ENCODE measurements around the gene FAM9C. TPM values are rescaled to one million over a fixed set of nuclear protein-coding genes. Genes with fewer than 3 reads are reported as not detected.
A peak's percentile ranks its signal among the peaks of the same experiment; 100 is the strongest.

FAM9C gene
- total and polyA plus RNA-seq, 2 donors (not counting 1 experiment from before 2014, with no cell fraction given) = under 0.01 to 0.01 TPM

DNA sequence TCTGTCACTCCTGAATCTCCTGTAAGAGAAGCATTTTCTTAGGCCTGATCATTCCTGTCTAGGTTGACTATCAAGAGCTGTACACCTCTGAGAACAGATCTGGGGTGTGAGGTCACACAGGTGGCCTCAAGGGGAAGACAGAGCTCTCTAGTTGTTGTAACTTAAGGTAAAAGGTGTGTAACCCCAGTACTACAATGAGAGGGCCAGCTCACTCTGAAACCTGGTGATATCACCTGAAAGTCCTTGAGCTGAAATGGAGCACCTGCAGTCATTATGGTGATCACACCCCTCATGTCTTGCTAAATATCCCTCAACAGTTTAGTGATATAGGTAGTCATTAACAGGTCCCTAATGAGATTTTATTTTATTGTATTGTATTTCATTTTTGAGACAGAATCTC is 8.8 kb upstream of the FAM9C start:
- H3K27me3 ChIP-seq (ENCODE audit: control insufficient read depth, insufficient read depth, low read length) = no peaks in the 10 kb centered on the region
- TF ChIP-seq, protein P1, sequence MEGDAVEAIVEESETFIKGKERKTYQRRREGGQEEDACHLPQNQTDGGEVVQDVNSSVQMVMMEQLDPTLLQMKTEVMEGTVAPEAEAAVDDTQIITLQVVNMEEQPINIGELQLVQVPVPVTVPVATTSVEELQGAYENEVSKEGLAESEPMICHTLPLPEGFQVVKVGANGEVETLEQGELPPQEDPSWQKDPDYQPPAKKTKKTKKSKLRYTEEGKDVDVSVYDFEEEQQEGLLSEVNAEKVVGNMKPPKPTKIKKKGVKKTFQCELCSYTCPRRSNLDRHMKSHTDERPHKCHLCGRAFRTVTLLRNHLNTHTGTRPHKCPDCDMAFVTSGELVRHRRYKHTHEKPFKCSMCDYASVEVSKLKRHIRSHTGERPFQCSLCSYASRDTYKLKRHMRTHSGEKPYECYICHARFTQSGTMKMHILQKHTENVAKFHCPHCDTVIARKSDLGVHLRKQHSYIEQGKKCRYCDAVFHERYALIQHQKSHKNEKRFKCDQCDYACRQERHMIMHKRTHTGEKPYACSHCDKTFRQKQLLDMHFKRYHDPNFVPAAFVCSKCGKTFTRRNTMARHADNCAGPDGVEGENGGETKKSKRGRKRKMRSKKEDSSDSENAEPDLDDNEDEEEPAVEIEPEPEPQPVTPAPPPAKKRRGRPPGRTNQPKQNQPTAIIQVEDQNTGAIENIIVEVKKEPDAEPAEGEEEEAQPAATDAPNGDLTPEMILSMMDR (conservative IDR thresholded peaks at IDR 0.05 in 1 of 2, IDR thresholded peaks at IDR 0.05 in 1 of 2; ENCODE audit: low read depth in 1 of 2, low read length in 2 of 2) = no peak
- no peak for TF ChIP-seq EZH2 (IDR thresholded peaks at IDR 0.05; ENCODE audit: low read length, missing control alignments)
- no peaks in the 10 kb centered on the region for H3K79me2 ChIP-seq (ENCODE audit: control insufficient read depth, insufficient read depth, low read length)
- H2AFZ ChIP-seq (ENCODE audit: low read length) = no peak overlapping the region
- H3K4me3 ChIP-seq (replicated peaks in 1 of 4; ENCODE audit: control extremely low read depth in 1 of 4, insufficient read depth in 1 of 4, low read depth in 3 of 4, low read length in 4 of 4) = no peak overlapping the region
- H3K9me3 ChIP-seq (ENCODE audit: control insufficient read depth, insufficient read depth, low read depth, low read length) = no peaks in the 10 kb centered on the region
- no peak overlapping the region for H3K27ac ChIP-seq (ENCODE audit: insufficient read depth, low read length)
- H3K36me3 ChIP-seq (ENCODE audit: control insufficient read depth, insufficient read depth, low read length) = no peaks in the 10 kb centered on the region
- no peak overlapping the region for H3K4me2 ChIP-seq (ENCODE audit: extremely low read depth, insufficient read depth, low read length)
- no peaks in the 10 kb centered on the region for H4K20me1 ChIP-seq (ENCODE audit: control insufficient read depth, extremely low read depth, insufficient read depth, low read length)
- DNase-seq (ENCODE audit: low read depth in 2 of 2) = no peak
- H3K9ac ChIP-seq (ENCODE audit: insufficient read depth, low read length) = no peak overlapping the region
- peaks cover 1% of the 10 kb centered on the region for H3K4me1 ChIP-seq (ENCODE audit: control insufficient read depth, extremely low read depth, insufficient read depth, low read length)

DNA sequence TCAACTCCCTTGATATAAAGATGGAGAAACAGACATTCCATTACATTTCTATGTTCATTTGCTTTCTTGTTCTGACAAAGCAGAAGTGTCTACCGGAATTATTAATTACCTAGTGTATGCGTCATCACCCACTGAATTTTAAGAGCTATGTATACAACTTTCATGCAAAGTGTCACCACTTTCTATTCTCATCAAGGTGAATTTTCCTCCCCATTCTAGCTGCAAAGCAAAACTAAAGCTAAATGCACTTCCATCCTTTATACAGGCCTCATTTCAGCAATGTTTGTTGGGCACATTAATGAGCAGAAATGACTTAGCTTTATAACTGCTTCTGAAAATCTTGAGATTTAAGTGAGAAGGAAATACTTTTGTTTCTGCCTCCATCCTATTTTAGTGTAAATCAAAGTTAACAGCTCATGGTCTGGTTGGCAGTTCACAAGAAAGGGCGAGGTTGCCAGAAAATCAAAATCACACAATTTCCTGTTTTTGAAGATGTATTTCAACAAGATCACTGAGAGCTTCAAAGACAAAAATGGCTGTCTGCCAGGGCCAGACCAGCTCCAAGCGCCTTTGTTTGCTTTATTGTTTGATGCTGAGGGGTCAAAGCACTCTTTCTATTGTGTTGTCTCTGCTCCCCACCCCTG is 7.2 kb upstream of the FAM9C start:
- Histone ChIP-seq H3K27ac (ENCODE audit: insufficient read depth, low read length) (no peak overlapping the region), H3K9ac (ENCODE audit: insufficient read depth, low read length) (no peak overlapping the region), H2AFZ (ENCODE audit: low read length) (no peak overlapping the region), H3K4me2 (ENCODE audit: extremely low read depth, insufficient read depth, low read length) (no peak overlapping the region), H3K27me3 (ENCODE audit: control insufficient read depth, insufficient read depth, low read length) (no peaks in the 10 kb centered on the region), H4K20me1 (ENCODE audit: control insufficient read depth, extremely low read depth, insufficient read depth, low read length) (no peaks in the 10 kb centered on the region), H3K4me1 (ENCODE audit: control insufficient read depth, extremely low read depth, insufficient read depth, low read length) (peaks cover 2% of the 10 kb centered on the region), H3K9me3 (ENCODE audit: control insufficient read depth, insufficient read depth, low read depth, low read length) (no peaks in the 10 kb centered on the region), H3K79me2 (ENCODE audit: control insufficient read depth, insufficient read depth, low read length) (no peaks in the 10 kb centered on the region), H3K36me3 (ENCODE audit: control insufficient read depth, insufficient read depth, low read length) (no peaks in the 10 kb centered on the region), H3K4me3 (replicated peaks in 1 of 4; ENCODE audit: control extremely low read depth in 1 of 4, insufficient read depth in 1 of 4, low read depth in 3 of 4, low read length in 4 of 4) (no peak overlapping the region)
- DNase-seq (ENCODE audit: low read depth in 2 of 2) = peak; percentile 29 to 66
- TF ChIP-seq, protein P1 (conservative IDR thresholded peaks at IDR 0.05 in 1 of 2, IDR thresholded peaks at IDR 0.05 in 1 of 2; ENCODE audit: low read depth in 1 of 2, low read length in 2 of 2) = no peak
- TF ChIP-seq EZH2 (IDR thresholded peaks at IDR 0.05; ENCODE audit: low read length, missing control alignments) = no peak

DNA sequence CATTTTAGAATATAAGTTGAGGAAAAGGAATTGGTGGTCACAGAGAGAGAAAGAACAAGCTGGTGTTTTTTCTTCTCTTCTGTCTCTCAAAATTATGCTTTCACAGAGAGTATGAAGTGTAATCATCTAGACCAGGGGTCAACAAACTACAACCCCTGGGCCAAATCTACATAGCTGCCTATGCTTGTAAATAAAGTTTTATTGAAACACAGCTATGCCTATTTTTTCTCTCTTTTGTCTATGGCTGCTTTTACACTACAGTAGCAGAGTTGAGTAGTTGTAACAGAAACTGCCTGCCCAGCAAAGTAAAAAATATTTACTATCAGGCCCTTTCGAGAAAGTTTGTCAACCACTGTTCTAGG is 6.7 kb upstream of the FAM9C start:
- TF ChIP-seq, protein P1 (conservative IDR thresholded peaks at IDR 0.05 in 1 of 2, IDR thresholded peaks at IDR 0.05 in 1 of 2; ENCODE audit: low read depth in 1 of 2, low read length in 2 of 2) = no peak
- no peak for TF ChIP-seq EZH2 (IDR thresholded peaks at IDR 0.05; ENCODE audit: low read length, missing control alignments)
- no peak overlapping the region for H3K27ac ChIP-seq (ENCODE audit: insufficient read depth, low read length)
- H3K4me3 ChIP-seq (replicated peaks in 1 of 4; ENCODE audit: control extremely low read depth in 1 of 4, insufficient read depth in 1 of 4, low read depth in 3 of 4, low read length in 4 of 4) = no peak overlapping the region
- H3K4me2 ChIP-seq (ENCODE audit: extremely low read depth, insufficient read depth, low read length) = no peak overlapping the region
- H3K9me3 ChIP-seq (ENCODE audit: control insufficient read depth, insufficient read depth, low read depth, low read length) = no peaks in the 10 kb centered on the region
- H3K79me2 ChIP-seq (ENCODE audit: control insufficient read depth, insufficient read depth, low read length) = no peaks in the 10 kb centered on the region
- no peaks in the 10 kb centered on the region for H3K27me3 ChIP-seq (ENCODE audit: control insufficient read depth, insufficient read depth, low read length)
- H2AFZ ChIP-seq (ENCODE audit: low read length) = no peak overlapping the region
- peaks cover 2% of the 10 kb centered on the region for H3K4me1 ChIP-seq (ENCODE audit: control insufficient read depth, extremely low read depth, insufficient read depth, low read length)
- H4K20me1 ChIP-seq (ENCODE audit: control insufficient read depth, extremely low read depth, insufficient read depth, low read length) = no peaks in the 10 kb centered on the region
- no peak overlapping the region for H3K9ac ChIP-seq (ENCODE audit: insufficient read depth, low read length)
- no peaks in the 10 kb centered on the region for H3K36me3 ChIP-seq (ENCODE audit: control insufficient read depth, insufficient read depth, low read length)
- no peak for DNase-seq (ENCODE audit: low read depth in 2 of 2)

Data from fibroblast of lung (primary cell).